ENCODE data around the gene SOX13.

DNA sequence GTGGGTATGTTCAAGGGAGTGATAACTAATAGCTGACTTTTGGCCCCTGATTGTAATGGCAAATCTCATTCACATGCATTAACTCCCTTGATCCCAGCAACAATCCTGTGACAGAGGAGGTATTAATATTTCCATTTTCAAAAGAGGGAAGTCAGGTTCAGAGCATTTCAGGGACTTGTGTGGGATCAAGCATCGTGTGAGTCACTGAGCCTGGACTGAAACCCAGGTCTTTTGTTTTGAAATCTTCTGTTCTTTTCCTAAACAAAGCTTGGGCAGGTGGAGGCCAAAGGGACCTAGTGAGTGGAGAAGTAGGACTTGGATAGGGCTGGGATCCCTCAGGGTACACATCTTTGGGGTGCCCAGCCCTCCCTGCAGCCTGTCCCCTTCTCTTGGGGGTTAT, 41.0 kb downstream of the SOX13 start:
- TF ChIP-seq, protein P1, sequence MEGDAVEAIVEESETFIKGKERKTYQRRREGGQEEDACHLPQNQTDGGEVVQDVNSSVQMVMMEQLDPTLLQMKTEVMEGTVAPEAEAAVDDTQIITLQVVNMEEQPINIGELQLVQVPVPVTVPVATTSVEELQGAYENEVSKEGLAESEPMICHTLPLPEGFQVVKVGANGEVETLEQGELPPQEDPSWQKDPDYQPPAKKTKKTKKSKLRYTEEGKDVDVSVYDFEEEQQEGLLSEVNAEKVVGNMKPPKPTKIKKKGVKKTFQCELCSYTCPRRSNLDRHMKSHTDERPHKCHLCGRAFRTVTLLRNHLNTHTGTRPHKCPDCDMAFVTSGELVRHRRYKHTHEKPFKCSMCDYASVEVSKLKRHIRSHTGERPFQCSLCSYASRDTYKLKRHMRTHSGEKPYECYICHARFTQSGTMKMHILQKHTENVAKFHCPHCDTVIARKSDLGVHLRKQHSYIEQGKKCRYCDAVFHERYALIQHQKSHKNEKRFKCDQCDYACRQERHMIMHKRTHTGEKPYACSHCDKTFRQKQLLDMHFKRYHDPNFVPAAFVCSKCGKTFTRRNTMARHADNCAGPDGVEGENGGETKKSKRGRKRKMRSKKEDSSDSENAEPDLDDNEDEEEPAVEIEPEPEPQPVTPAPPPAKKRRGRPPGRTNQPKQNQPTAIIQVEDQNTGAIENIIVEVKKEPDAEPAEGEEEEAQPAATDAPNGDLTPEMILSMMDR (IDR thresholded peaks at IDR 0.05), result no peak
- TF ChIP-seq EP300 (IDR thresholded peaks at IDR 0.05), result no peak
- TF ChIP-seq POLR2A (IDR thresholded peaks at IDR 0.05; ENCODE audit: low read depth), result no peak
- TF ChIP-seq POLR2AphosphoS5 (IDR thresholded peaks at IDR 0.05), result no peak

All from esophagus muscularis mucosa (tissue), 4 donors.